Stimulated activated CD8-positive, alpha-beta memory T cell treated with anti-CD3 and anti-CD28 coated beads, Interleukin-15, amount 100 ng/mL, for 48 hours (primary cell): ENCODE results near the gene MSANTD7.
"Not testable (repeated sequence)": the region's sequence is repeated elsewhere in the genome, so short reads cannot be mapped to it uniquely, and the experiment has no call there.

Experiments used
- DNase-seq, 2 donors: peaks; one replicate each; pipeline ENCODE4 v3.0.0-alpha.2; 2020; ENCODE audit warnings: low read depth in 2 of 2

The MSANTD7 gene

GRCh38 chr10:14837003-14837756 lies 926 bp upstream of the MSANTD7 start:
- no peak for DNase-seq

DNA sequence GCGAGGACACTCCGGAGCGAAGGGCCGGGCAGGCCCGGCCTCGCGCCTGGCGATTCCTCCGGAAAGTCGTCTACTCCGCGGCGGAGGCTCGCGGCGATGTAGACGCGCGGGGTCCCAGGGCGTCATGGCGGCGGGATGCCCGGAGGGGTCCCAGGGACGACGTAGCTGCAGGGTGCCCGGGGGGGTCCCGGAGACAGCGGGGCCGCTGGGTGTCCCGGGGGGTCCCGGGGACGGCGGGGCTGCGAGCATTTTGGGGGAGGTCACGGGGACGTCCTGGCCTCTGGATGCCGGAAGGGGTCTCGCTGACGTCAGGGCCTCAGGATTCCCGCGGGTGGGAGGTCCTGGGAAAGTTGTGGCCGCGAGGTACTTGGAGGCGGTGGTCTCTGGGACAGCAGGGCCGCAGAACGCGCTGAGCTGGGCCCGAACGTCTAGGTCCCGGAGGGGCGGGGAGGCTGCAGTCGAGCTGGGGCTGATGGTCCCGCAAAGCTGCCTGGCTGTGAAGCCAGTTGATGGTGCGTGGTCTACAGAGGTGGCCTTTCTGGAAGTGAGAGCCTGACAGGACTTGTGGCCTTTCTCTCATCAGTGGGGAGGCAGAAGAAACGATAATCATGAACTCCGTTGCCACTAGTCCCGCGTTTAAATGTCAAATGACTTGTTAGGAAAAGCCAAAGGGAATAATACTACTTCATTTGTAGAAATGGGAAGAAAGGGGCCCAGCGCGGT lies 637 bp downstream of the MSANTD7 start:
- no peak for DNase-seq

GRCh38 chr10:14839305-14839695 lies 1.2 kb downstream of the MSANTD7 start:
- DNase-seq: no peak

- no peak for DNase-seq
These were observed 2.1 kb downstream of the MSANTD7 start for GRCh38 chr10:14840178-14840577.

DNA sequence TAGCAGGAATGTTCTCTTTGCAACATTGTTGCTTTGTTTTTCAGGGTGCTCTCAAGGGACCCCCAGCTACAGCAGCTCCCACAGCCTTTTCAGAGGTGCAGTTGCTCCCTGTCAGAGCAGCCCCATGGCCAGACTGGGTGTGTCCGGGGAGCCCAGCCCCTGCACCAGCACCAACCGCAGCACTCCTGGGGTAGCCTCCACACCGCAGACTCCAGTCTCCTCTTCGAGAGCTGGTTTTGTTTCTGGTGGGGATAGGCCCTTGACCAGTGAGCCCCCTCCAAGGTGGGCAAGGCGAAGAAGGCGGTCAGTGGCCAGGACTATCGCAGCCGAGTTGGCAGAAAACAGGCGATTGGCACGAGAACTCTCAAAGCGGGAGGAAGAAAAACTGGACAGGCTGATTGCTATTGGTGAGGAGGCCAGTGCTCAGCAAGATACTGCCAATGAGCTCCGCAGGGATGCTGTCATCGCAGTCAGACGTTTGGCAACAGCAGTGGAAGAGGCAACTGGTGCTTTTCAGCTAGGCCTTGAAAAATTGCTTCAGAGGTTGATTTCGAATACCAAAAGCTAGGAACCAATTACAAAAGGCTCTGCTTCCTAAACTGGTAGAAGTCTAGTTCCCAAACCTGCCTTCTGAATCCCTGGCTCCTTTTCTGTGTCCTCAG lies 5.4 kb downstream of the MSANTD7 start:
- no peak for DNase-seq

- DNase-seq: no peak
These were observed 6.8 kb downstream of the MSANTD7 start for GRCh38 chr10:14844948-14845347.

- DNase-seq: no peak
These were observed 14.1 kb downstream of the MSANTD7 start for GRCh38 chr10:14852236-14852635.

DNA sequence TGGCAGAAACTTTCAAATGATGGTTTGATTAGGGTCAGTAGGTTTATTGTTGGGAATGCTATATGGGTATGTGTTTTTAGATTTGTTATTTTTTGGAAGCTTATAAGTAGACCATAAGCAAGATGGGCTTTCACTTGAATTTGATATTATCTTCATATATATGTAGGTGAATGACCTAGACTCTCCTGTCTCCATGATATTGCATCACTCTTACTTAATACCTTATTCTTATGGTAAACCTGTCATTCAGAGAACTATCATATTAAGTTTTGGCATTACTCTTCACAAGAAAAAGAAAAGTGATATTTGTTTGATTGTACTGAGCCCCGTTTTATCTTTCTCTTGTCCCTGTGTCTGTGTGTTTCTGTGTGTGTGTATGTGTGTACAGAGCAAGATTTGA lies 17.3 kb downstream of the MSANTD7 start:
- DNase-seq: no peak

DNA sequence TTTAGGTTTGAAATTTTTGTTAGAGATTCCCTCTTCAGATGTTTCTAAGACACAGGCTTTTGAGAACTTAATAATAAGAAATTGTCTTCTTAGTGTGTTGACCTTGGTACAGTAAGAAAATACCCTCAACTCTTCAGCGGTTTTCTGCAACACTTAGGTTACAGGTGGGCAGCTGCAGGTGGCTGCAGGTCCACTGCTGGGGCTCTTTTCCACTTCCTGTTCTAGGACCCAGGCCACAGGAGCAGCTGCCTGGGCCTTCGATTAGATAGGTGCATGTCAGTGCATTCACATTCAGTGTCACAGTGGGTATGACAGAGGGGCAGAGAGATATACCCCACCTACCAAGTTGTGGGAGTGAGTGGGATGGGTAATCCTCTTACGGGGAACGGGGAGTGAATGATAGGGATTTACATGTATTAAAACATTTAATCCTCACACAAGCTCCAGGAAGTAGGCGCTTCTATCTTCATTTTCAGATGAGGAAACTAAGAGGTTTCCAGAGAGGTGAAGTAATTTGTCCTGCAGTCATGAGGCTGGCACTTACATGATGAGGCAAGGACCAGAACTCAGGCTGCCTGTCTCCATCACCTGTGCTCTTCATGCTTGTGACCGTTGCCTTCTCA lies 20.3 kb downstream of the MSANTD7 start:
- no peak for DNase-seq

GRCh38 chr10:14859043-14859442 lies 20.9 kb downstream of the MSANTD7 start:
- no peak for DNase-seq

DNA sequence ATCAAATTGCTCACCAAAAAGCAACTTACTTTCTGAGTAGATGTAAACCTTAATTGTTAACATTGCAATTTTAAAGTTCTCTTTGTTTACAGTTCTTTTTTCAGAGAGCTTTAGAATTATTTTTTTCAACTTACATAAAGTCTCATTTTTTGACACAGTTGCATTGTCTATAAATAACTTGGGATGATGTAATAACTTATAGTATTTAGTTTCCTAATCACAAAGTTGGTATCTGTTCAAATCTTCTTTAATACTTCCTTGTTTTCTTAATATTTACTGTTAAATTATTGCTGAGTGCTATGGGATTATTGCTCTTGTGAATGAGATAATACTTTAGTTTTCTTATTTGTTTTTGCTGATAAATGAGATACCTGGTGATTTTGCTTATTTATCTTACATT lies 21.7 kb downstream of the MSANTD7 start:
- no peak for DNase-seq

DNA sequence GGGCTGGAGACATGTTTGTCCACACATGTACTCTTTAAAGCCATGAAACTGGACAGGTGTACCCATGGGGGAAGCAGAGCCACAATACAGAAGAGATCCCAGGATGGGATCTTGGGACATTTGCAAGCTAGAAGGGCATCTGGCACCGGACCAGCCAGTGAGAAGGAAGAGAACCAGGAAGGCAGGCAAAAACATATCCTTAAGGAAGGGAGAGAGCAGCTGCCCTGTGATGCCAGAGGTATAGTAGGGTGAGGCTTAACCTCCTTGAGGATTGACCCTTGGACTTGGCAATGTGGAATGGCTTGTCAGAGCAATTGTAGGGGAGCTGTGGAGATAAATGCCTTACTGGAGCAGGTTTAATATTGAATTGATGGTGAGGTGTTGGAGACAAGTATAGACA lies 22.7 kb downstream of the MSANTD7 start:
- DNase-seq: no peak

DNA sequence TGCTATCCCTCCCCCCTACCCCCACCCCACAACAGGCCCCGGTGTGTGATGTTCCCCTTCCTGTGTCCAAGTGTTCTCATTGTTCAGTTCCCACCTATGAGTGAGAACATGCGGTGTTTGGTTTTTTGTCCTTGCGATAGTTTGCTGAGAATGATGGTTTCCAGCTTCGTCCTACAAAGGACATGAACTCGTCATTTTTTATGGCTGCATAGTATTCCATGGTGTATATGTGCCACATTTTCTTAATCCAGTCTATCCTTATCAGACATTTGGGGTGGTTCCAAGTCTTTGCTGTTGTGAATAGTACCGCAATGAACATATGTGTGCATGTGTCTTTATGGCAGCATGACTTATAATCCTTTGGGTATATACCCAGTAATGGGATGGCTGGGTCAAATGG lies 26.4 kb downstream of the MSANTD7 start:
- not testable (repeated sequence) for DNase-seq

- not testable (repeated sequence) for DNase-seq
These were observed 26.8 kb downstream of the MSANTD7 start for GRCh38 chr10:14864871-14865270.

DNA sequence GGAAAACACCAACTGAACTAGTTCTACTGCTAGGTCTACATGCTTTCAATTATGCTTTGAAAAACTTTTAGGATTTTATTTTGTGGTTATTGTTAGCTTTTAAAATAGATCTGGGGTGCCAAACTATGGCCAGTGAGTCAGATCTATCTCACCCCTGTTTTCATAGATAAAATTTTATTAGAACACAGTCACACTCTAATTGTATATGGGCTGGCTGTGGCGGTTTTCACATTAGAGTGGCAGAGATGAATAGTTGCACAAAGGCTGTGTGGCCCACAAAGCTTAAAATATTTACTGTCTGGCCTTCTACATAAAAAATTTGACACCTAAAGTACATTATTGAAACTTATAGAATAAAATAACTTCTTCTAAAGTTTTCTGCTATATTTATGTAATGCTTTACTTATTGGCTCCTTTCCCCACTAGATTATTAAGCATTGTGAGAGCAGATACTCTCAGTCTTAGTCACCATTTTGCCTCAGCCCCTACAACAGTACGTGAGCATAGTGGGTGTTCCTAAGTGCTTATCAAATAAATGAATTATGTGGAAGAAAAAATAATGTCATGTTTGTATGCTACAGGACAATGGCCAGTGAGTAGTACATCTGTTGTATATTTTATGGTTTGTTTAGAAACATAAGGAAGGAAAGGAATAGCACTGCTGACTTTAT lies 35.1 kb downstream of the MSANTD7 start:
- no peak for DNase-seq

- no peak for DNase-seq
These were observed 37.8 kb downstream of the MSANTD7 start for GRCh38 chr10:14875941-14876340.

GRCh38 chr10:14876764-14877163 lies 38.7 kb downstream of the MSANTD7 start:
- DNase-seq: no peak

- peak; percentile 93 to 94 for DNase-seq
These were observed 40.4 kb downstream of the MSANTD7 start, which contains the start of gene SUV39H2 for GRCh38 chr10:14878266-14879123. SUV39H2 (plus strand) TSS chr10:14878866; CDS start chr10:14878889, 23 bp downstream.

DNA sequence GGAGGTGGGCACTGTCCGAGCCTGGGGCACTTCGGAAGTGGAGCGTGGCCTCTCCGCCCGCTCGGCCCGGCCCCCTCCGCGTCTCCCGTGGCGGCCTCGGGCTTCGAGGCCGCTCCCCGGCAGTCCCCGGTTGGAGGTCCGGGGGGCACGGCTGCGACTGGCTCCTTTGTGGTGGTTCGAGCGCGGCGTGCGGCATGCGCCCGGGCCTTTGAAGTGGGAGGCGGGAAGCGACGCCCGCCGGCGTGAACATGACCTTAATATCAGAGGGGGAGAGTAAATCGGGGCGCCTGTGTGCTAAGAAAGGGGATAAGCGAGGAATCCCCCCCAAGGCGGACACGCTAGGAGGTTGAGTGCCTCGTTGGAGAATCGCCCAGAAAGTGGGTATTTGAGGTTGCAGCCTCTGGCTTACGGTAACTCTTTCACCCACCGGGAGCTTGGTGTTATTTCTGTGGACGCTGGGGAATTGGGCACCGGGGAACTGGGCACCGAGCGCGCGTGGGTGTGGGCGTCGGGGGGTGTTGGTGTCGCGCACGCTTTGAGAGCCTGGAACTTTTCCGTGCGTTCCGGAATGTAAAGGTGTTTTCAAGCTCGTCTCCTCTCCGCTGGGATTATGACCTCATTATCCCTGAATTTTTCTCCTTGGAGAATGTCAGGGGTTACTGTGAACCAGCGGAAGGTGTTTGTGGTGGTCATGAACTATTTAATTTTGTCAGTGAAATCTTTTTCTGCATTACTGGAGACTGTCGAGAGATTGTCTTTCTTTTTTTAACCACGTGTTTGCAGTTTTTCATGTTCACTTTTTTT lies 41.2 kb downstream of the MSANTD7 start:
- DNase-seq: peak; percentile 8 to 17

DNA sequence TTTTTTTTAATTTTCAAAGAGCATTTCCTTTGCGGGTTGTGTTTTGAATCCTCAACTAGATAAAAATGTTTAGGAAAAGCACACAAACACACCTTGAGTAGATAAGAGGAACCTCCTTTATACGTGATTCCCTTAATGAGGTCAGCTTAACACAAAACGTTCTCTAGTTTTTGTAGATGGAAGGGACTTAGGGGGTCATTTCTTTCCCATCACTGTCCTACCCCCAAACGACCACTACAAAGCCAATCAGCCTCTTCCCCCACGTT lies 41.8 kb downstream of the MSANTD7 start:
- DNase-seq: no peak
